ENCODE results near the gene SLC4A8.

Gene SLC4A8

GRCh38 chr12:51430196-51430895, 5.7 kb downstream of the SLC4A8 start:
- Histone ChIP-seq H3K27ac (ENCODE audit: low read depth, low read length) (no peak overlapping the region), H3K9me3 (ENCODE audit: control insufficient read depth, insufficient read depth, low read length) (no peaks in the 10 kb centered on the region), H3K4me3 (ENCODE audit: low read length) (no peak overlapping the region), H3K9me2 (replicated peaks; ENCODE audit: control insufficient read depth, low read length) (no peaks in the 10 kb centered on the region), H3K4me1 (ENCODE audit: control insufficient read depth, low read length) (peaks cover 13% of the 10 kb centered on the region), H4K20me1 (ENCODE audit: control insufficient read depth, insufficient read depth, low read depth, low read length) (no peaks in the 10 kb centered on the region), H3K27me3 (ENCODE audit: control insufficient read depth, low read length) (peaks cover 8% of the 10 kb centered on the region; the same call in 1 of the 2 replicates), H3K36me3 (ENCODE audit: control insufficient read depth, low read length) (no peaks in the 10 kb centered on the region), H3F3A (ENCODE audit: control insufficient read depth, insufficient read depth) (no peaks in the 10 kb centered on the region), H3K4me2 (ENCODE audit: low read length) (no peak overlapping the region), H3K79me2 (ENCODE audit: control insufficient read depth, low read length) (no peaks in the 10 kb centered on the region)
- TF ChIP-seq, protein P1, sequence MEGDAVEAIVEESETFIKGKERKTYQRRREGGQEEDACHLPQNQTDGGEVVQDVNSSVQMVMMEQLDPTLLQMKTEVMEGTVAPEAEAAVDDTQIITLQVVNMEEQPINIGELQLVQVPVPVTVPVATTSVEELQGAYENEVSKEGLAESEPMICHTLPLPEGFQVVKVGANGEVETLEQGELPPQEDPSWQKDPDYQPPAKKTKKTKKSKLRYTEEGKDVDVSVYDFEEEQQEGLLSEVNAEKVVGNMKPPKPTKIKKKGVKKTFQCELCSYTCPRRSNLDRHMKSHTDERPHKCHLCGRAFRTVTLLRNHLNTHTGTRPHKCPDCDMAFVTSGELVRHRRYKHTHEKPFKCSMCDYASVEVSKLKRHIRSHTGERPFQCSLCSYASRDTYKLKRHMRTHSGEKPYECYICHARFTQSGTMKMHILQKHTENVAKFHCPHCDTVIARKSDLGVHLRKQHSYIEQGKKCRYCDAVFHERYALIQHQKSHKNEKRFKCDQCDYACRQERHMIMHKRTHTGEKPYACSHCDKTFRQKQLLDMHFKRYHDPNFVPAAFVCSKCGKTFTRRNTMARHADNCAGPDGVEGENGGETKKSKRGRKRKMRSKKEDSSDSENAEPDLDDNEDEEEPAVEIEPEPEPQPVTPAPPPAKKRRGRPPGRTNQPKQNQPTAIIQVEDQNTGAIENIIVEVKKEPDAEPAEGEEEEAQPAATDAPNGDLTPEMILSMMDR (IDR thresholded peaks at IDR 0.05; ENCODE audit: low read depth, low read length, poor library complexity, severe bottlenecking) = no peak
- no peak for TF ChIP-seq EZH2phosphoT487 (IDR thresholded peaks at IDR 0.05; ENCODE audit: borderline replicate concordance, low read length)

DNA sequence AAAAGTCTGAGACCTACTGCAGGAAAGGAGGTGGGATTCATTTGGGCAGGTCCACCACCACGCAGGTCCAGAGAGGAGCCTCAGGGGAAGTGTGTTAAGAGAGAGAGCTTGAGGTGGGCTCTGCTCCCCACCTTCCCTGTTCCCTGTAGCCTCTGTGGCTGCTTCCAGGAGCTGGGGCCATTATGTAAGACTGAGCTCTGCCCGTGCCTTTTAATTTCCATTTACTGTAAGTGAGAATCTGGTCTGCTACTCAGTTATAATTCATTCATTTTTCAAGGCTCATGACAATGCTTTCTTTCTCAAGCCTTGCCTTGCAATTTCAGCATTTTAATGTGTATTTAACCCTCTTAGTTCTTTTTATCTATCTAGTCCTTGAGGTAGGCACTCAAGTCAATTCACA, 8.3 kb downstream of the SLC4A8 start:
- Histone ChIP-seq H3K79me2 (ENCODE audit: control insufficient read depth, low read length) (no peaks in the 10 kb centered on the region), H3K9me3 (ENCODE audit: control insufficient read depth, insufficient read depth, low read length) (no peaks in the 10 kb centered on the region), H3K9me2 (replicated peaks; ENCODE audit: control insufficient read depth, low read length) (no peaks in the 10 kb centered on the region), H3F3A (ENCODE audit: control insufficient read depth, insufficient read depth) (no peaks in the 10 kb centered on the region), H3K4me3 (ENCODE audit: low read length) (no peak overlapping the region), H4K20me1 (ENCODE audit: control insufficient read depth, insufficient read depth, low read depth, low read length) (no peaks in the 10 kb centered on the region), H3K27ac (ENCODE audit: low read depth, low read length) (no peak overlapping the region), H3K4me2 (ENCODE audit: low read length) (no peak overlapping the region), H3K27me3 (ENCODE audit: control insufficient read depth, low read length) (0 out of 2 replicates have a peak, but pooled peaks cover 6% of the 10 kb centered on the region), H3K36me3 (ENCODE audit: control insufficient read depth, low read length) (no peaks in the 10 kb centered on the region), H3K4me1 (ENCODE audit: control insufficient read depth, low read length) (peaks cover 8% of the 10 kb centered on the region)
- no peak for TF ChIP-seq EZH2phosphoT487 (IDR thresholded peaks at IDR 0.05; ENCODE audit: borderline replicate concordance, low read length)
- TF ChIP-seq, protein P1 (IDR thresholded peaks at IDR 0.05; ENCODE audit: low read depth, low read length, poor library complexity, severe bottlenecking) = no peak

DNA sequence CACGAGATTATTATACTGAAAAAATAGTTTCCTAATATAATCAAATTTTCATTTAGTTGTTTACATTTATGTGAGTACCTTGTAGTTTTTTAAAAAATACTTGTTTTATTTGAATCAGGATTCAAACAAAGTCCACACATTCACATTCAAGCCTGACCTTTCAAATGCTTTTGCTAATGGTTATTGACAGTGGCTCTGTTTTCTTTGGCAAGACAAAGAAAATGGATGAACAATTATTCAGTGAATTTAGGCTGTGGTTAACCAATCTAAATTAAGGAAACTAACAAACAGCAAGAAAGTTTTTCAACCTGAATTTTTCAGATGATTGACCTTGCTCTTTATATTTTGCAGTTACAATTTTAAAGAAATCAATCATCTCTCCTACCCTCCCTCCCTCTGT, 9.7 kb downstream of the SLC4A8 start:
- Histone ChIP-seq H3F3A (ENCODE audit: control insufficient read depth, insufficient read depth) (no peaks in the 10 kb centered on the region), H3K79me2 (ENCODE audit: control insufficient read depth, low read length) (no peaks in the 10 kb centered on the region), H3K27me3 (ENCODE audit: control insufficient read depth, low read length) (0 out of 2 replicates have a peak, but pooled peaks cover 6% of the 10 kb centered on the region), H3K27ac (ENCODE audit: low read depth, low read length) (no peak overlapping the region), H4K20me1 (ENCODE audit: control insufficient read depth, insufficient read depth, low read depth, low read length) (no peaks in the 10 kb centered on the region), H3K4me2 (ENCODE audit: low read length) (no peak overlapping the region), H3K9me2 (replicated peaks; ENCODE audit: control insufficient read depth, low read length) (no peaks in the 10 kb centered on the region), H3K4me3 (ENCODE audit: low read length) (no peak overlapping the region), H3K36me3 (ENCODE audit: control insufficient read depth, low read length) (no peaks in the 10 kb centered on the region), H3K4me1 (ENCODE audit: control insufficient read depth, low read length) (peaks cover 8% of the 10 kb centered on the region), H3K9me3 (ENCODE audit: control insufficient read depth, insufficient read depth, low read length) (no peaks in the 10 kb centered on the region)
- TF ChIP-seq, protein P1 (IDR thresholded peaks at IDR 0.05; ENCODE audit: low read depth, low read length, poor library complexity, severe bottlenecking) = no peak

All from DOHH2 (cell line).